Liver (tissue), 9 donors: ENCODE measurements around the gene LHFPL3. TPM values are rescaled to one million over a fixed set of nuclear protein-coding genes. Genes with fewer than 3 reads are reported as not detected.

Experiments used
- DNase-seq: peaks from one replicate; pipeline ENCODE4 v3.0.0-alpha.2; 2017; ENCODE audit warnings: low spot score
- H3K27ac ChIP-seq, 2 donors: one replicate each; pipeline ENCODE4 v1.7.0; 2013; ENCODE audit warnings: inconsistent platforms in 2 of 2, low read length in 2 of 2, control low read depth in 1 of 2, low read depth in 1 of 2, mild to moderate bottlenecking in 1 of 2
- H3K27me3 ChIP-seq, 4 donors: one replicate each; pipeline versions ENCODE4 v1.6.1 to v1.7.0; 2013; ENCODE audit warnings: low read length in 3 of 4, inconsistent platforms in 1 of 4, mild to moderate bottlenecking in 1 of 4, moderate library complexity in 1 of 4; ENCODE audit not compliant: control insufficient read depth in 4 of 4, insufficient read depth in 4 of 4
- H3K36me3 ChIP-seq, 4 donors: one replicate each; pipeline versions ENCODE4 v1.6.1 to v1.7.0; 2013; ENCODE audit warnings: low read length in 3 of 4, mild to moderate bottlenecking in 3 of 4, low read depth in 1 of 4, moderate library complexity in 1 of 4; ENCODE audit not compliant: control insufficient read depth in 4 of 4, insufficient read depth in 3 of 4
- H3K4me1 ChIP-seq, 4 donors: one replicate each; pipeline versions ENCODE4 v1.6.1 to v1.7.0; 2013; ENCODE audit warnings: low read length in 3 of 4, mild to moderate bottlenecking in 3 of 4, moderate library complexity in 1 of 4; ENCODE audit not compliant: control insufficient read depth in 4 of 4, insufficient read depth in 4 of 4
- H3K4me3 ChIP-seq, 3 donors: one replicate each; pipeline versions ENCODE4 v1.6.1 to v1.7.0; 2013; ENCODE audit warnings: low read length in 3 of 3, control low read depth in 1 of 3, low read depth in 1 of 3, mild to moderate bottlenecking in 1 of 3
- H3K9ac ChIP-seq, 2 donors: one replicate each; pipeline ENCODE4 v1.7.0; 2013; ENCODE audit warnings: low read length in 2 of 2, mild to moderate bottlenecking in 2 of 2, moderate library complexity in 2 of 2, control low read depth in 1 of 2, low read depth in 1 of 2
- H3K9me3 ChIP-seq, 4 donors: one replicate each; pipeline versions ENCODE4 v1.6.1 to v1.7.0; 2013; ENCODE audit warnings: low read length in 3 of 4; ENCODE audit not compliant: control insufficient read depth in 4 of 4
- ATF3 ChIP-seq: IDR thresholded peaks from 2 replicates; pipeline ENCODE4 v1.6.1; 2016; ENCODE audit warnings: antibody characterized with exemption
- EGR1 ChIP-seq, 2 donors: IDR thresholded peaks; 2 replicates each; pipeline ENCODE4 v1.6.1; 2016 to 2018; ENCODE audit warnings: antibody characterized with exemption in 2 of 2, low read depth in 2 of 2
- FOXA1 ChIP-seq: IDR thresholded peaks from 2 replicates; pipeline ENCODE4 v1.6.1; 2016; ENCODE audit warnings: antibody characterized with exemption
- FOXA2 ChIP-seq: IDR thresholded peaks from 2 replicates; pipeline ENCODE4 v1.6.1; 2016; ENCODE audit warnings: antibody characterized with exemption
- GABPA ChIP-seq, 2 donors: IDR thresholded peaks in 1 of 2; conservative IDR thresholded peaks in 1 of 2; 2 replicates each; pipeline ENCODE4 v1.6.1; 2016; ENCODE audit warnings: antibody characterized with exemption in 2 of 2, mild to moderate bottlenecking in 1 of 2, moderate library complexity in 1 of 2
- HNF4A ChIP-seq, 2 donors: conservative IDR thresholded peaks; 2 replicates each; pipeline ENCODE4 v1.6.1; 2016; ENCODE audit warnings: antibody characterized with exemption in 2 of 2, mild to moderate bottlenecking in 2 of 2
- HNF4G ChIP-seq: IDR thresholded peaks from 2 replicates; pipeline ENCODE4 v1.6.1; 2016; ENCODE audit warnings: antibody characterized with exemption
- JUND ChIP-seq, 2 donors: IDR thresholded peaks; 2 replicates each; pipeline ENCODE4 v1.6.1; 2016; ENCODE audit warnings: antibody characterized with exemption in 2 of 2
- MAX ChIP-seq: IDR thresholded peaks from 2 replicates; pipeline ENCODE4 v1.6.1; 2016; ENCODE audit warnings: antibody characterized with exemption
- NR2F2 ChIP-seq: IDR thresholded peaks from 2 replicates; pipeline ENCODE4 v1.6.1; 2016; ENCODE audit warnings: antibody characterized with exemption
- RAD21 ChIP-seq, 2 donors: IDR thresholded peaks; 2 replicates each; pipeline ENCODE4 v1.6.1; 2016; ENCODE audit warnings: antibody characterized with exemption in 2 of 2, mild to moderate bottlenecking in 2 of 2
- RXRA ChIP-seq, 2 donors: IDR thresholded peaks; 2 replicates each; pipeline ENCODE4 v1.6.1; 2017 to 2018; ENCODE audit warnings: antibody characterized with exemption in 2 of 2, mild to moderate bottlenecking in 1 of 2
- SP1 ChIP-seq: IDR thresholded peaks from 2 replicates; pipeline ENCODE4 v1.6.1; 2018; ENCODE audit warnings: antibody characterized with exemption, mild to moderate bottlenecking
- TAF1 ChIP-seq: conservative IDR thresholded peaks from 2 replicates; pipeline ENCODE4 v1.6.1; 2016; ENCODE audit warnings: antibody characterized with exemption, mild to moderate bottlenecking
- YY1 ChIP-seq: IDR thresholded peaks from 2 replicates; pipeline ENCODE4 v1.6.1; 2016; ENCODE audit warnings: antibody characterized with exemption, mild to moderate bottlenecking
- ZBTB33 ChIP-seq: IDR thresholded peaks from 2 replicates; pipeline ENCODE4 v1.6.1; 2016; ENCODE audit warnings: antibody characterized with exemption
- WGBS: extraction: QIAGEN DNeasy Blood & Tissue Kit; methylation state at CpG from one replicate; pipeline ENCODE4 v1.1.7; 2013; 5-methylcytosine and 5-hydroxymethylcytosine counted together
- polyA plus RNA-seq, 2 donors: library from polyadenylated mRNA; stranded (reverse) in 1 of 2; unstranded in 1 of 2; fragments of 200-250 nt in 1 of 2; fragments of >200 nt in 1 of 2; fragmentation: Nextera tagmentation in 1 of 2; extraction: Ambion mirVana in 1 of 2; gene quantifications; one replicate each; pipeline versions ENCODE4 v1.2.1 to v1.2.3, GENCODE V29; 2013 to 2015
- total RNA-seq, 2 donors: library from RNA; depleted of rRNA; stranded (reverse); fragments of >200 nt; gene quantifications; one replicate each; pipeline ENCODE4 v1.2.3, GENCODE V29; 2014
- TF ChIP-seq, protein P1 (sequence below): fragments of 150-350 bp; IDR thresholded peaks from 2 replicates; pipeline ENCODE4 v1.5.1; 2017; ENCODE audit warnings: improper control_type of control experiment, low read depth, low read length; ENCODE audit not compliant: missing input control
- TF ChIP-seq, protein P2 (sequence below): IDR thresholded peaks from 2 replicates; pipeline ENCODE4 v1.6.1; 2016; ENCODE audit warnings: antibody characterized with exemption, mild to moderate bottlenecking
- donor health status: healthy.
- donor health status: healthy.
- donor health status: healthy.
- donor health status: healthy.
- donor health status: healthy.

LHFPL3 gene
- total and polyA plus RNA-seq, 4 donors, result not detected

GRCh38 chr7:104550362-104550761, 222.0 kb downstream of the LHFPL3 start:
- peaks cover 0 to 9% (median 0%) of the 10 kb centered on the region in 4 donors for H3K27me3 ChIP-seq
- no peak for DNase-seq
- H3K4me1 ChIP-seq, result no peaks in the 10 kb centered on the region
- no peaks in the 10 kb centered on the region for H3K9me3 ChIP-seq
- H3K27ac ChIP-seq, result no peak overlapping the region
- WGBS, result 69% methylated on average over 3 of the region's 3 CpGs
- no peak overlapping the region for H3K9ac ChIP-seq
- no peak overlapping the region for H3K4me3 ChIP-seq
- TF ChIP-seq TAF1 (no peak), MAX (no peak), RXRA (IDR thresholded peaks at IDR 0.05) (no peak), GABPA (IDR thresholded peaks at IDR 0.05 in 1 of 2, conservative IDR thresholded peaks at IDR 0.05 in 1 of 2) (no peak), FOXA2 (no peak), HNF4A (conservative IDR thresholded peaks at IDR 0.05) (no peak), JUND (IDR thresholded peaks at IDR 0.05) (no peak), YY1 (no peak), ATF3 (no peak), NR2F2 (no peak), FOXA1 (no peak), EGR1 (IDR thresholded peaks at IDR 0.05; ENCODE audit: low read depth in 2 of 2) (no peak), SP1 (no peak)
- TF ChIP-seq, protein P1, sequence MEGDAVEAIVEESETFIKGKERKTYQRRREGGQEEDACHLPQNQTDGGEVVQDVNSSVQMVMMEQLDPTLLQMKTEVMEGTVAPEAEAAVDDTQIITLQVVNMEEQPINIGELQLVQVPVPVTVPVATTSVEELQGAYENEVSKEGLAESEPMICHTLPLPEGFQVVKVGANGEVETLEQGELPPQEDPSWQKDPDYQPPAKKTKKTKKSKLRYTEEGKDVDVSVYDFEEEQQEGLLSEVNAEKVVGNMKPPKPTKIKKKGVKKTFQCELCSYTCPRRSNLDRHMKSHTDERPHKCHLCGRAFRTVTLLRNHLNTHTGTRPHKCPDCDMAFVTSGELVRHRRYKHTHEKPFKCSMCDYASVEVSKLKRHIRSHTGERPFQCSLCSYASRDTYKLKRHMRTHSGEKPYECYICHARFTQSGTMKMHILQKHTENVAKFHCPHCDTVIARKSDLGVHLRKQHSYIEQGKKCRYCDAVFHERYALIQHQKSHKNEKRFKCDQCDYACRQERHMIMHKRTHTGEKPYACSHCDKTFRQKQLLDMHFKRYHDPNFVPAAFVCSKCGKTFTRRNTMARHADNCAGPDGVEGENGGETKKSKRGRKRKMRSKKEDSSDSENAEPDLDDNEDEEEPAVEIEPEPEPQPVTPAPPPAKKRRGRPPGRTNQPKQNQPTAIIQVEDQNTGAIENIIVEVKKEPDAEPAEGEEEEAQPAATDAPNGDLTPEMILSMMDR, result no peak
- TF ChIP-seq, protein P2, sequence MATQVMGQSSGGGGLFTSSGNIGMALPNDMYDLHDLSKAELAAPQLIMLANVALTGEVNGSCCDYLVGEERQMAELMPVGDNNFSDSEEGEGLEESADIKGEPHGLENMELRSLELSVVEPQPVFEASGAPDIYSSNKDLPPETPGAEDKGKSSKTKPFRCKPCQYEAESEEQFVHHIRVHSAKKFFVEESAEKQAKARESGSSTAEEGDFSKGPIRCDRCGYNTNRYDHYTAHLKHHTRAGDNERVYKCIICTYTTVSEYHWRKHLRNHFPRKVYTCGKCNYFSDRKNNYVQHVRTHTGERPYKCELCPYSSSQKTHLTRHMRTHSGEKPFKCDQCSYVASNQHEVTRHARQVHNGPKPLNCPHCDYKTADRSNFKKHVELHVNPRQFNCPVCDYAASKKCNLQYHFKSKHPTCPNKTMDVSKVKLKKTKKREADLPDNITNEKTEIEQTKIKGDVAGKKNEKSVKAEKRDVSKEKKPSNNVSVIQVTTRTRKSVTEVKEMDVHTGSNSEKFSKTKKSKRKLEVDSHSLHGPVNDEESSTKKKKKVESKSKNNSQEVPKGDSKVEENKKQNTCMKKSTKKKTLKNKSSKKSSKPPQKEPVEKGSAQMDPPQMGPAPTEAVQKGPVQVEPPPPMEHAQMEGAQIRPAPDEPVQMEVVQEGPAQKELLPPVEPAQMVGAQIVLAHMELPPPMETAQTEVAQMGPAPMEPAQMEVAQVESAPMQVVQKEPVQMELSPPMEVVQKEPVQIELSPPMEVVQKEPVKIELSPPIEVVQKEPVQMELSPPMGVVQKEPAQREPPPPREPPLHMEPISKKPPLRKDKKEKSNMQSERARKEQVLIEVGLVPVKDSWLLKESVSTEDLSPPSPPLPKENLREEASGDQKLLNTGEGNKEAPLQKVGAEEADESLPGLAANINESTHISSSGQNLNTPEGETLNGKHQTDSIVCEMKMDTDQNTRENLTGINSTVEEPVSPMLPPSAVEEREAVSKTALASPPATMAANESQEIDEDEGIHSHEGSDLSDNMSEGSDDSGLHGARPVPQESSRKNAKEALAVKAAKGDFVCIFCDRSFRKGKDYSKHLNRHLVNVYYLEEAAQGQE, result no peak
- no peaks in the 10 kb centered on the region for H3K36me3 ChIP-seq

DNA sequence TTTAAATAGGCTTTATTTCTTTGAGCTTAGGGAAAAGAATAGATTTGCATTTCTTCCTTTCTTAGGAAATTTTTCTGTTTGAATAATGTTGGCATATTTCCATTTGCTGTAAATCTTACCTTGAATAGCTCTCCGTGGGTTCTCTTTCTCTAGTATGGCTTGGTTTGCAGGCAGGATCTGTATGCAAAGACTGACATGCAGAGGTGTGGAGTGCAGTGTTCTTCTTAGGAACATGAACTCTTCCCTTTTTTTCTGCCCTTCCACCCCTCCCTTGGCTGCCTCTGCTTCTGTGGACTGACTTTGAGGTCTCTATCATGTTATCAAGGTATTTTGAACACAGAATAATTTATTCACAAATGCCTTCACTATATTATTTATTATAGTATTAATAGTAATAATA, 222.8 kb downstream of the LHFPL3 start:
- Histone ChIP-seq H3K9me3 (no peaks in the 10 kb centered on the region), H3K27ac (no peak overlapping the region), H3K9ac (no peak overlapping the region), H3K4me3 (no peak overlapping the region), H3K27me3 (peaks cover 0 to 9% (median 0%) of the 10 kb centered on the region in 4 donors), H3K36me3 (no peaks in the 10 kb centered on the region), H3K4me1 (no peaks in the 10 kb centered on the region)
- no peak for DNase-seq
- WGBS, result 52% methylated on average over 1 of the region's 1 CpG
- TF ChIP-seq FOXA2 (no peak), EGR1 (IDR thresholded peaks at IDR 0.05; ENCODE audit: low read depth in 2 of 2) (no peak), RXRA (IDR thresholded peaks at IDR 0.05) (no peak), RAD21 (IDR thresholded peaks at IDR 0.05) (no peak), YY1 (no peak), HNF4G (no peak), NR2F2 (no peak), ZBTB33 (no peak), SP1 (no peak), JUND (IDR thresholded peaks at IDR 0.05) (no peak), ATF3 (no peak), HNF4A (conservative IDR thresholded peaks at IDR 0.05) (no peak)
- TF ChIP-seq, protein P1, result no peak
- TF ChIP-seq, protein P2, result no peak
